Suprapubic skin (tissue), 3 donors: ENCODE measurements around the gene TPM2.

ENCODE experiments used
- CTCF ChIP-seq, 2 donors: fragments of 200-600 bp in 1 of 2; fragments of 450-650 bp in 1 of 2; sonication (generic) in 1 of 2; IDR thresholded peaks; one replicate each; pipeline ENCODE4 v1.5.1; 2016 to 2019; ENCODE audit warnings: antibody characterized with exemption in 2 of 2, mild to moderate bottlenecking in 1 of 2, moderate library complexity in 1 of 2
- POLR2A ChIP-seq, 2 donors: fragments of 450-650 bp; IDR thresholded peaks; one replicate each; pipeline ENCODE4 v1.6.1; 2017; ENCODE audit warnings: antibody characterized with exemption in 2 of 2, mild to moderate bottlenecking in 2 of 2, moderate library complexity in 2 of 2

GRCh38 chr9:35650341-35651158, 39.2 kb downstream of the TPM2 start, which contains the start of gene SIT1:
- no peak for TF ChIP-seq CTCF (IDR thresholded peaks at IDR 0.05)
- TF ChIP-seq POLR2A (IDR thresholded peaks at IDR 0.05): no peak
